SK-N-MC (cell line): ENCODE results near the gene TMEM74B.

Experiments
- DNase-seq: peaks from one replicate; pipeline ENCODE4 v3.0.0-alpha.2; 2011; ENCODE audit warnings: low read depth, low spot score
- H3K27ac ChIP-seq: fragments of 200-600 bp; sonication (generic); 2 replicates; pipeline ENCODE4 v1.5.1; 2016; ENCODE audit warnings: mixed run types
- H3K36me3 ChIP-seq: fragments of 200-600 bp; sonication (generic); 2 replicates; pipeline ENCODE4 v1.6.1; 2017; ENCODE audit warnings: antibody characterized with exemption, low read length, mixed read lengths; ENCODE audit not compliant: insufficient read depth
- H3K4me3 ChIP-seq: fragments of 200-600 bp; sonication (generic); 2 replicates; pipeline ENCODE4 v1.5.1; 2016
- H3K9ac ChIP-seq: fragments of 200-600 bp; sonication (generic); 2 replicates; pipeline ENCODE4 v1.8.0; 2017; ENCODE audit warnings: mixed run types, mixed read lengths; ENCODE audit not compliant: insufficient read length
- H3K9me3 ChIP-seq: fragments of 200-600 bp; sonication (generic); 2 replicates; pipeline ENCODE4 v1.6.1; 2017; ENCODE audit warnings: low read depth, mild to moderate bottlenecking, antibody characterized with exemption, low read length, moderate library complexity, mixed read lengths
- EZH2 ChIP-seq: fragments of 200-600 bp; sonication (generic); IDR thresholded peaks from one replicate; pipeline ENCODE4 v1.6.1; 2017; ENCODE audit warnings: antibody characterized with exemption
- FOXP2 ChIP-seq: optimal IDR thresholded peaks from 2 replicates; pipeline ENCODE3; 2011; ENCODE audit warnings: mild to moderate bottlenecking, moderate library complexity; ENCODE audit not compliant: insufficient read depth; ENCODE audit errors: extremely low read length, control extremely low read depth
- POLR2AphosphoS5 ChIP-seq: IDR thresholded peaks from 2 replicates; pipeline ENCODE4 v1.6.1; 2012; ENCODE audit warnings: mild to moderate bottlenecking, low read depth, low read length, borderline replicate concordance

Gene TMEM74B

DNA sequence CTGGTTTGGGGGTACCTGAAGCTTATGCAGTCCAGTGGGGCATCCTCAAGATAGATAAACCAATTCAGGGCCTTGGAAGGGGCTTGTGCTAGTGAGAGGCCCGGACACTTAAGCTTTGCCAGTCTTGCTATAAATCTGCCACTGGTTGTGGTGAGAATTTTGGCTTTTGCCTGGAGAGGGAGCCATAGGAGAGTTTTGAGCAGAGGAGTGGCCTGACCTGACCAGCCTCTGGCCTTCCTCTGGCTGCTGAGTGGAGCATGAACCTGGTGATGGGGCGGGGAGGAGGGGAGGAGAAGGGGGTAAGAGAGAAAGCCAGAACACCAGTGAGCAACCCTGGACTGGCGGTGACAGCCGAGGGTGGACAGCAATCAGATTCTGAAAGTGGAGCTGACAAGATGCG is 7.1 kb downstream of the TMEM74B start:
- Histone ChIP-seq H3K36me3 (no peaks in the 10 kb centered on the region), H3K27ac (no peak overlapping the region), H3K4me3 (no peak overlapping the region), H3K9ac (no peak overlapping the region), H3K9me3 (no peaks in the 10 kb centered on the region)
- no peak for DNase-seq
- TF ChIP-seq EZH2 (no peak), FOXP2 (no peak), POLR2AphosphoS5 (no peak)

GRCh38 chr20:1174787-1175186 is 10.0 kb downstream of the TMEM74B start:
- no peak overlapping the region for H3K9ac ChIP-seq
- no peak for TF ChIP-seq FOXP2
- TF ChIP-seq EZH2: no peak
- TF ChIP-seq POLR2AphosphoS5: no peak
- no peak for DNase-seq
- H3K9me3 ChIP-seq: no peaks in the 10 kb centered on the region
- no peaks in the 10 kb centered on the region; the same call in 1 of the 2 replicates for H3K36me3 ChIP-seq
- H3K4me3 ChIP-seq: no peak overlapping the region
- H3K27ac ChIP-seq: no peak overlapping the region

- no peak overlapping the region for H3K9ac ChIP-seq
- no peak for TF ChIP-seq EZH2
- TF ChIP-seq POLR2AphosphoS5: no peak
- no peak for TF ChIP-seq FOXP2
Observed at GRCh38 chr20:1173698-1174097, 11.1 kb downstream of the TMEM74B start.

DNA sequence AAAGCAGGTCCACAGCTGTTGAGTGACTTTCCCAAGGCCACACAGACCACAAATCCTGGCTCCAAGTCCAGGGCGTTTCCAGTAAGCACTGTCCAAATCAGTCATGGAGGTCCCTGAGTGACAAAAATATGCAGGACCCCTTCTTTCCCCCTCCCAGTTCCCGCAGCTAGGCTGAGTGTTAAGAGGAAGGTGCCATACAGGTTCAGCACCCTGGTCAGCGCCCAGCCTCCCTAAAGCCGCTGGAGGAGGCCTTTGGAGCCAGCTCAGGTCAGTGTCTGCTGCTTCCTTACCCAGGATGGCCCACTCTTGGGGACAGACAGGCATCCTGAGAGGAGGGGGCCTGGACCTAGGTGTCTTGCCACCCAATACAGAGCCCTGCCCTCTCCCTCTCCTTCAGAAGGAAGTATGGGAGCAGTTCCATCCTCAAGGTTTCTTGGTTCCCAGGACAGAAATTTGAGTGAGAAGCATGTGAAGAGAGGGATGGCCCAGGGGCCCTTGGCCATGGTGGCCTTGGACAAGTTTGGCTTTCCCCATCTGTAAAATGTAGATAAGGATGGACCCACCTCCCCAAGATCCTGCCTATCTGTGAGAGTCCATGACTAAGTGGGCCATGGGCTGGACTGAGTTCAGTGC is 13.2 kb downstream of the TMEM74B start:
- no peak overlapping the region for H3K27ac ChIP-seq
- DNase-seq: peak; percentile 2
- H3K4me3 ChIP-seq: no peak overlapping the region
- H3K36me3 ChIP-seq: peaks cover 25% of the 10 kb centered on the region
- no peaks in the 10 kb centered on the region for H3K9me3 ChIP-seq
- no peak overlapping the region for H3K9ac ChIP-seq
- TF ChIP-seq POLR2AphosphoS5 (no peak), EZH2 (no peak), FOXP2 (no peak)

More at GRCh38 chr20:1173698-1174097, 11.1 kb downstream of the TMEM74B start:
- no peak overlapping the region for H3K27ac ChIP-seq
- H3K4me3 ChIP-seq: no peak overlapping the region
- DNase-seq: no peak
- no peaks in the 10 kb centered on the region for H3K9me3 ChIP-seq
- peaks cover 6% of the 10 kb centered on the region; the same call in 1 of the 2 replicates for H3K36me3 ChIP-seq

DNA sequence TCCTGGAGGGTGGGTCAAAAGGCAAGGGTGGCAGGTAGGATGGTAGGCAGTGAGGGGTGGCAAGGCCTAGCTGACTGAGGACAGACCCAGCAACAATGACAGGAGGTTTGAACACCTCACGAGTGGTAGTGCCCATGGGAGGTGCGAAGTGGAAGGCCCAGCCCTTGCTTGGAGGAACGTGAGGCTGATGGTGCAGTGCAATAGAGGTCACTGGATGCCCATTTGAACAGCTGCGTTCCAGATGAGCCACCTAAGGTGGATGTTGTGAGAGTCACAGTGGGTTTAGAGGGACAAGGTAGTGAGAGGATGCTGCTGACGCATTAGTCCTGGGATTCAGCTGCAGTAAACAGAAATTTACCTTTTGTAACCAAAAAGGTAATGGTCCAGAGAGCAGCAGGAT is 15.6 kb downstream of the TMEM74B start:
- Histone ChIP-seq H3K36me3 (peaks cover 48% of the 10 kb centered on the region), H3K9me3 (no peaks in the 10 kb centered on the region), H3K4me3 (no peak overlapping the region), H3K27ac (no peak overlapping the region), H3K9ac (no peak overlapping the region)
- no peak for DNase-seq
- TF ChIP-seq FOXP2 (no peak), POLR2AphosphoS5 (no peak), EZH2 (no peak)

GRCh38 chr20:1166948-1167720 is 17.6 kb downstream of the TMEM74B start:
- H3K4me3 ChIP-seq: no peak overlapping the region
- H3K27ac ChIP-seq: no peak overlapping the region
- TF ChIP-seq FOXP2 (no peak), POLR2AphosphoS5 (no peak), EZH2 (no peak)
- no peak for DNase-seq
- peaks cover 58% of the 10 kb centered on the region for H3K36me3 ChIP-seq
- H3K9ac ChIP-seq: no peak overlapping the region
- H3K9me3 ChIP-seq: no peaks in the 10 kb centered on the region

GRCh38 chr20:1165941-1166340 is 18.8 kb downstream of the TMEM74B start:
- Histone ChIP-seq H3K27ac (no peak overlapping the region), H3K4me3 (no peak overlapping the region), H3K9me3 (no peaks in the 10 kb centered on the region), H3K36me3 (peaks cover 65% of the 10 kb centered on the region), H3K9ac (no peak overlapping the region)
- DNase-seq: no peak
- TF ChIP-seq FOXP2 (no peak), EZH2 (no peak), POLR2AphosphoS5 (no peak)

DNA sequence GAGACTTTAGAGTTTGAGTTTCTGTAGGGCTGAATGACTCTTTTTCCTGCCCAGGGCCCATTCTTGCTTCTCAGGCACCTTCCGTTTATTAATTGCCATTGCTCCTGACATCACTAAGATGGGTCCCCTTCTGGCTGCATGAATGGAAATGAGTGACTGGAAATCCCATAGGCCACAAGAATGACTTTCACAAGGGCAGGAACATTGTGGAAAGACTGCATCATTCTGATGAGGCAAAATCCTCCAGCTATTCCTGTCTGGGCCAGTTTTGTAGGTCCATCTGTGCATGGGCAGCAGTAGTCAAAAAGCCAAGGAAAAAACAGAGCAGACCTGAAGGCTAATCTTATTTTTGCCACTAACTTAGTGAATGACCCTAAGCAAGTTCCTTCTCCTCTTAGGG is 19.3 kb downstream of the TMEM74B start:
- no peak overlapping the region for H3K9ac ChIP-seq
- H3K9me3 ChIP-seq: no peaks in the 10 kb centered on the region
- H3K36me3 ChIP-seq: peaks cover 69% of the 10 kb centered on the region
- no peak overlapping the region for H3K4me3 ChIP-seq
- no peak overlapping the region for H3K27ac ChIP-seq
- no peak for TF ChIP-seq EZH2
- no peak for TF ChIP-seq POLR2AphosphoS5
- no peak for TF ChIP-seq FOXP2
- no peak for DNase-seq

DNA sequence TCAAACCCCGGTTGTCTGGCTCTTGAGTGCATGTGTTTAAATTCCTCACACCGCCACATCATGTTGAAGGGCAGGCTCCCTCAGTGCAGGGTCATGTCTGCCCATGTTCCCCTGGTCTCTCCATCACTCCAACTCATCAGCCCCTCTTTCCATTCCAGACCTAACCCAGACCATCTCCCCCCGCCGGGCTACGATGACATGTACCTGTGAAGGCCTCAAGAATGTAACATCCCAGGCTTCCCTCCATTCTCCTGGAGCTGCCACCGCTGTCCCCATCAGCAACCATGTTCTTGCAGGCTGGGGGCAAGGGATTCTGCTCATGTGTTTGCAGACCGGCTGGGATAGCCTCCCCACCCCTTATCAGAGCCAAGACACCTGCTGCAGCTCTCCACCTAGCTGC is 19.9 kb downstream of the TMEM74B start:
- no peak for DNase-seq
- H3K4me3 ChIP-seq: no peak overlapping the region
- no peak overlapping the region for H3K9ac ChIP-seq
- TF ChIP-seq POLR2AphosphoS5 (no peak), FOXP2 (no peak), EZH2 (no peak)
- H3K27ac ChIP-seq: no peak overlapping the region
- no peaks in the 10 kb centered on the region for H3K9me3 ChIP-seq
- peaks cover 70% of the 10 kb centered on the region for H3K36me3 ChIP-seq

- no peak for DNase-seq
- Histone ChIP-seq H3K9me3 (no peaks in the 10 kb centered on the region), H3K9ac (no peak overlapping the region), H3K36me3 (peaks cover 68% of the 10 kb centered on the region), H3K27ac (no peak overlapping the region), H3K4me3 (no peak overlapping the region)
- TF ChIP-seq POLR2AphosphoS5 (no peak), FOXP2 (no peak), EZH2 (no peak)
Observed at GRCh38 chr20:1163653-1164052, 21.1 kb downstream of the TMEM74B start.
